OCI-LY7 (cell line): ENCODE measurements around the gene RGCC.

ENCODE experiments used
- EZH2phosphoT487 ChIP-seq: fragments of 200-600 bp; sonication (generic); IDR thresholded peaks from 2 replicates; pipeline ENCODE4 v1.6.1; 2018; ENCODE audit warnings: low read depth, borderline replicate concordance, mild to moderate bottlenecking, mixed run types, antibody characterized with exemption, low read length, moderate library complexity, mixed read lengths
- TF ChIP-seq, protein P1 (sequence below): fragments of 200-600 bp; sonication (generic); conservative IDR thresholded peaks from 2 replicates; pipeline ENCODE4 v1.5.1; 2014; ENCODE audit warnings: mild to moderate bottlenecking, antibody characterized with exemption, low read length, moderate library complexity, mixed read lengths

DNA sequence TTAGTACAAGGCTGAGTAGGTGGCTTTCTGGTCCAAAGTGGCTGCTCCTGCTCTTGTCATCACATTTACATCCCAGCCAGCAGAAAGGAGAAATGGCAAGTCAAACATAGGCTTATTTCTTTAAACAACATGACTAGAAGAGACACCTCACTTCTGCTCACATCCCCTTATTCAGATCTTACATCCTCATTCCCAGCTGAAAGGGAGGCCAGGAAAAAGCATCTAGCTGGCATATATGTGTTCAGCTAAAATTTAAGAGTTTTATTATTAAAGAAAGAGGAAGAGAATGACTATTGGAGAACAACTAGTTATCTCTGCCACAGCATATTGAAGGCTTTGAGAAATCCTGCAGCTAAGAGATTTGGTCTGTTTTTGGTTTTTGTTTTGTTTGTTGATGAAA lies 34.1 kb downstream of the RGCC start:
- TF ChIP-seq, protein P1, sequence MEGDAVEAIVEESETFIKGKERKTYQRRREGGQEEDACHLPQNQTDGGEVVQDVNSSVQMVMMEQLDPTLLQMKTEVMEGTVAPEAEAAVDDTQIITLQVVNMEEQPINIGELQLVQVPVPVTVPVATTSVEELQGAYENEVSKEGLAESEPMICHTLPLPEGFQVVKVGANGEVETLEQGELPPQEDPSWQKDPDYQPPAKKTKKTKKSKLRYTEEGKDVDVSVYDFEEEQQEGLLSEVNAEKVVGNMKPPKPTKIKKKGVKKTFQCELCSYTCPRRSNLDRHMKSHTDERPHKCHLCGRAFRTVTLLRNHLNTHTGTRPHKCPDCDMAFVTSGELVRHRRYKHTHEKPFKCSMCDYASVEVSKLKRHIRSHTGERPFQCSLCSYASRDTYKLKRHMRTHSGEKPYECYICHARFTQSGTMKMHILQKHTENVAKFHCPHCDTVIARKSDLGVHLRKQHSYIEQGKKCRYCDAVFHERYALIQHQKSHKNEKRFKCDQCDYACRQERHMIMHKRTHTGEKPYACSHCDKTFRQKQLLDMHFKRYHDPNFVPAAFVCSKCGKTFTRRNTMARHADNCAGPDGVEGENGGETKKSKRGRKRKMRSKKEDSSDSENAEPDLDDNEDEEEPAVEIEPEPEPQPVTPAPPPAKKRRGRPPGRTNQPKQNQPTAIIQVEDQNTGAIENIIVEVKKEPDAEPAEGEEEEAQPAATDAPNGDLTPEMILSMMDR: no peak
- no peak for TF ChIP-seq EZH2phosphoT487
